H1 (cell line): ENCODE data around the gene FAM47C. TPM values are rescaled to one million over a fixed set of nuclear protein-coding genes. Genes with fewer than 3 reads are reported as not detected.

Experiments used
- CTCF ChIA-PET: fragments of 300-600 bp; sonication (Branson Sonifier 250); formaldehyde crosslinking; loops from one replicate; lab custom pipeline; 2021; ENCODE audit not compliant: partially characterized antibody; lab: Charles Lee
- POLR2A ChIA-PET: fragments of 300-600 bp; sonication (Branson Sonifier 250); formaldehyde crosslinking; loops from one replicate; lab custom pipeline; 2021; ENCODE audit warnings: inconsistent platforms; ENCODE audit not compliant: partially characterized antibody; lab: Charles Lee
- DNase-seq, 2 experiments: peaks; one replicate each; pipeline versions ENCODE4 v3.0.0 to v3.0.0-alpha.2; 2010 to 2022; ENCODE audit warnings: low spot score in 2 of 2, low read depth in 1 of 2, mixed read lengths in 1 of 2
- FAIRE-seq: peaks from 2 replicates; lab custom pipeline; 2011; peaks lifted over from hg19 to GRCh38; lab: Jason Lieb, UNC
- H2AFZ ChIP-seq: 2 replicates; pipeline ENCODE4 v1.8.1; 2012; ENCODE audit warnings: low read length, inconsistent platforms
- H2AK5ac ChIP-seq: 2 replicates; pipeline ENCODE4 v1.6.1; 2013; ENCODE audit warnings: low read depth, low read length
- H2BK120ac ChIP-seq: replicated peaks from 2 replicates; pipeline ENCODE3; 2013; ENCODE audit warnings: low read depth, low read length, inconsistent platforms
- H2BK12ac ChIP-seq: 2 replicates; pipeline ENCODE4 v1.6.1; 2013; ENCODE audit warnings: low read depth, low read length
- H2BK15ac ChIP-seq: 2 replicates; pipeline ENCODE4 v1.6.1; 2013; ENCODE audit warnings: low read length
- H2BK20ac ChIP-seq: 2 replicates; pipeline ENCODE4 v1.6.1; 2013; ENCODE audit warnings: low read length
- H2BK5ac ChIP-seq: 2 replicates; pipeline ENCODE4 v1.6.1; 2013; ENCODE audit warnings: low read depth, low read length
- H3K14ac ChIP-seq: 2 replicates; pipeline ENCODE4 v1.6.1; 2013; ENCODE audit warnings: inconsistent platforms; ENCODE audit not compliant: insufficient read length
- H3K18ac ChIP-seq: 2 replicates; pipeline ENCODE4 v1.6.1; 2013; ENCODE audit warnings: low read length; ENCODE audit errors: extremely low read depth
- H3K23ac ChIP-seq: 2 replicates; pipeline ENCODE4 v1.6.1; 2013; ENCODE audit warnings: inconsistent platforms; ENCODE audit not compliant: insufficient read length
- H3K23me2 ChIP-seq: 2 replicates; pipeline ENCODE4 v1.6.1; 2013; ENCODE audit warnings: low read depth, low read length
- H3K27ac ChIP-seq: 2 replicates; pipeline ENCODE4 v1.6.1; 2011; ENCODE audit warnings: low read depth, low read length, inconsistent platforms
- H3K27me3 ChIP-seq, 4 experiments: replicated peaks in 1 of 4; 1 replicate in 1 of 4; 2 replicates in 3 of 4; pipeline versions ENCODE4 v1.6.1 to v1.8.1; 2011 to 2013; ENCODE audit warnings: low read length in 3 of 4, mild to moderate bottlenecking in 3 of 4, inconsistent platforms in 2 of 4, mixed read lengths in 2 of 4, moderate library complexity in 1 of 4; ENCODE audit not compliant: control insufficient read depth in 3 of 4, insufficient read depth in 3 of 4; ENCODE audit errors: extremely low read depth in 1 of 4
- H3K36me3 ChIP-seq, 4 experiments: 2 replicates each; pipeline versions ENCODE4 v1.6.1 to v1.8.1; 2011 to 2013; ENCODE audit warnings: mild to moderate bottlenecking in 4 of 4, low read length in 3 of 4, moderate library complexity in 2 of 4, control low read depth in 1 of 4, inconsistent platforms in 1 of 4; ENCODE audit not compliant: insufficient read depth in 4 of 4, control insufficient read depth in 2 of 4
- H3K4ac ChIP-seq: replicated peaks from 2 replicates; pipeline ENCODE3; 2013; ENCODE audit warnings: low read length, low read depth, mixed read lengths, inconsistent platforms; ENCODE audit not compliant: insufficient read length
- H3K4me1 ChIP-seq, 4 experiments: replicated peaks in 1 of 4; 1 replicate in 1 of 4; 2 replicates in 3 of 4; pipeline versions ENCODE4 v1.6.1 to v1.8.1; 2011 to 2013; ENCODE audit warnings: low read length in 3 of 4, inconsistent platforms in 2 of 4, mixed read lengths in 1 of 4; ENCODE audit not compliant: insufficient read depth in 4 of 4, control insufficient read depth in 3 of 4
- H3K4me2 ChIP-seq, 2 experiments: 2 replicates each; pipeline versions ENCODE4 v1.6.1 to v1.8.1; 2011 to 2013; ENCODE audit warnings: low read depth in 2 of 2, low read length in 2 of 2, control low read depth in 1 of 2, inconsistent platforms in 1 of 2, mild to moderate bottlenecking in 1 of 2; ENCODE audit not compliant: insufficient read depth in 1 of 2
- H3K4me3 ChIP-seq, 4 experiments: fragments of 200-600, 300-600 bp in 1 of 4; sonication (generic), shearing (Covaris generic), sonication (Bioruptor Twin) in 1 of 4; 2 replicates each; pipeline versions ENCODE4 v1.5.1 to v1.8.1; 2011 to 2016; ENCODE audit warnings: low read length in 4 of 4, low read depth in 3 of 4, control low read depth in 2 of 4, inconsistent platforms in 2 of 4, mild to moderate bottlenecking in 2 of 4, mixed read lengths in 1 of 4, moderate library complexity in 1 of 4; ENCODE audit not compliant: insufficient read depth in 2 of 4; ENCODE audit errors: extremely low read depth in 1 of 4
- H3K56ac ChIP-seq: replicated peaks from 2 replicates; pipeline ENCODE3; 2013; ENCODE audit warnings: low read depth, mild to moderate bottlenecking, mixed read lengths, low read length, inconsistent platforms; ENCODE audit not compliant: insufficient read length
- H3K79me1 ChIP-seq: 2 replicates; pipeline ENCODE4 v1.6.1; 2013; ENCODE audit warnings: low read depth, low read length, control low read depth
- H3K79me2 ChIP-seq, 2 experiments: 2 replicates each; pipeline versions ENCODE4 v1.6.1 to v1.8.1; 2012 to 2013; ENCODE audit warnings: low read length in 2 of 2, mild to moderate bottlenecking in 2 of 2, inconsistent platforms in 1 of 2; ENCODE audit not compliant: insufficient read depth in 2 of 2, control insufficient read depth in 1 of 2
- H3K9ac ChIP-seq, 4 experiments: replicated peaks in 1 of 4; 1 replicate in 1 of 4; 2 replicates in 3 of 4; pipeline versions ENCODE4 v1.6.1 to v1.8.1; 2011 to 2013; ENCODE audit warnings: low read depth in 3 of 4, low read length in 3 of 4, control low read depth in 2 of 4, mild to moderate bottlenecking in 2 of 4, moderate library complexity in 2 of 4, inconsistent platforms in 1 of 4; ENCODE audit errors: extremely low read depth in 1 of 4
- H3K9me3 ChIP-seq, 2 experiments: 2 replicates each; pipeline versions ENCODE4 v1.6.1 to v1.8.1; 2012 to 2013; ENCODE audit warnings: mild to moderate bottlenecking in 2 of 2, moderate library complexity in 2 of 2, control low read depth in 1 of 2, inconsistent platforms in 1 of 2, low read depth in 1 of 2, low read length in 1 of 2, mixed read lengths in 1 of 2; ENCODE audit not compliant: insufficient read depth in 2 of 2
- H4K20me1 ChIP-seq, 2 experiments: replicated peaks in 1 of 2; 2 replicates each; pipeline versions ENCODE3 to v1.8.1; 2011 to 2013; ENCODE audit warnings: inconsistent platforms in 2 of 2, low read length in 2 of 2, mild to moderate bottlenecking in 1 of 2; ENCODE audit not compliant: insufficient read depth in 2 of 2, control insufficient read depth in 1 of 2
- H4K5ac ChIP-seq: 2 replicates; pipeline ENCODE4 v1.6.1; 2013; ENCODE audit warnings: low read length, low read depth, mixed read lengths, inconsistent platforms; ENCODE audit not compliant: insufficient read length
- H4K8ac ChIP-seq: 2 replicates; pipeline ENCODE4 v1.8.0; 2013; ENCODE audit warnings: mild to moderate bottlenecking, moderate library complexity, low read length, inconsistent platforms; ENCODE audit not compliant: insufficient read depth; ENCODE audit errors: extremely low read depth
- H4K91ac ChIP-seq: replicated peaks from 2 replicates; pipeline ENCODE3; 2013; ENCODE audit warnings: low read length, mixed read lengths, inconsistent platforms; ENCODE audit not compliant: insufficient read length
- ASH2L ChIP-seq: fragments of 200-600, 300-600 bp; sonication (generic); IDR thresholded peaks from one replicate; pipeline ENCODE4 v1.7.1; 2017; ENCODE audit warnings: low read length
- ATF2 ChIP-seq: IDR thresholded peaks from 2 replicates; pipeline ENCODE4 v1.6.1; 2012; ENCODE audit warnings: low read length, inconsistent platforms
- CTBP2 ChIP-seq: IDR thresholded peaks from 2 replicates; pipeline ENCODE4 v1.7.0; 2011; ENCODE audit warnings: borderline replicate concordance, mild to moderate bottlenecking, moderate library complexity, mixed read lengths, low read length; ENCODE audit not compliant: insufficient read depth, insufficient read length
- GTF2F1 ChIP-seq: IDR thresholded peaks from 2 replicates; pipeline ENCODE4 v1.6.1; 2012; ENCODE audit warnings: low read depth, low read length, improper control_type of control experiment, borderline replicate concordance
- HDAC2 ChIP-seq, 2 experiments: fragments of 300-600 bp in 1 of 2; sonication (generic) in 1 of 2; IDR thresholded peaks; 2 replicates each; pipeline ENCODE4 v1.6.1; 2011 to 2012; ENCODE audit warnings: low read depth in 2 of 2, low read length in 2 of 2, mild to moderate bottlenecking in 2 of 2, moderate library complexity in 2 of 2, borderline replicate concordance in 1 of 2, inconsistent platforms in 1 of 2
- KDM1A ChIP-seq: fragments of 200-600, 300-600 bp; sonication (generic); IDR thresholded peaks from 2 replicates; pipeline ENCODE4 v1.7.1; 2016; ENCODE audit warnings: mild to moderate bottlenecking, low read length, borderline replicate concordance
- POLR2AphosphoS5 ChIP-seq: IDR thresholded peaks from 2 replicates; pipeline ENCODE4 v1.6.1; 2011; ENCODE audit warnings: low read depth, low read length
- USF2 ChIP-seq: IDR thresholded peaks from 2 replicates; pipeline ENCODE4 v1.6.1; 2011; ENCODE audit warnings: low read length, improper control_type of control experiment
- WGBS, 2 experiments: shearing (Covaris generic) in 1 of 2; methylation state at CpG; one replicate each; pipeline versions ENCODE4 v1.1.6 to v1.1.7; 2013 to 2015; ENCODE audit warnings: low lambda C conversion rate in 2 of 2, mixed read lengths in 2 of 2, inconsistent platforms in 1 of 2, low coverage in 1 of 2, missing lambda C conversion rate in 1 of 2; ENCODE audit not compliant: insufficient replicate concordance in 2 of 2, insufficient coverage in 1 of 2, insufficient read length in 1 of 2; ENCODE audit errors: extremely low coverage in 1 of 2, missing lambda C conversion rate in 1 of 2; 5-methylcytosine and 5-hydroxymethylcytosine counted together
- polyA plus RNA-seq, 7 experiments: library from polyadenylated mRNA; depleted of rRNA in 3 of 7; stranded (reverse) in 5 of 7; unstranded in 2 of 7; fragments of >200 nt in 5 of 7; fragments of 200-250 nt in 2 of 7; gene quantifications; 1 replicate in 5 of 7; 2 replicates in 1 of 7; 4 replicates in 1 of 7; pipeline versions ENCODE4 v1.2.1 to v1.2.3, GENCODE V29; 2011 to 2013; ENCODE audit warnings: missing spikeins in 2 of 7, mixed read lengths in 2 of 7
- total RNA-seq: library from RNA; stranded (reverse); fragmentation: NEBNext Ultra II Directional; extraction: Animal tissue kit (Norgen Biotek cat#: 25700); gene quantifications from 2 replicates; pipeline ENCODE4 v1.2.1, GENCODE V29; 2021

Gene FAM47C
- total and polyA plus RNA-seq, 2 of the 8 experiments (the other 6 are each of a cell fraction or from before 2014, with no cell fraction given), result not detected

GRCh38 chrX:37000140-37000539, 8.0 kb upstream of the FAM47C start:
- no peak for FAIRE-seq

More at GRCh38 chrX:37000140-37000539, 8.0 kb upstream of the FAM47C start:
- H3K56ac ChIP-seq, result no peak overlapping the region
- DNase-seq, result no peak
- H2BK12ac ChIP-seq, result no peak overlapping the region
- CTCF ChIA-PET, result no interaction called here
- H3K23me2 ChIP-seq, result no peaks in the 10 kb centered on the region
- no peaks in the 10 kb centered on the region for H3K27me3 ChIP-seq
- no peak overlapping the region for H2BK5ac ChIP-seq
- no peak overlapping the region for H3K18ac ChIP-seq
- 42% methylated on average over 9 of the region's 9 CpGs; no CpG with 5 or more reads in 1 of the 2 experiments for WGBS, 2 experiments
- no peak overlapping the region for H2AK5ac ChIP-seq
- no peaks in the 10 kb centered on the region for H4K20me1 ChIP-seq
- no peaks in the 10 kb centered on the region for H3K9me3 ChIP-seq
- H2BK20ac ChIP-seq, result no peak overlapping the region
- no peak overlapping the region for H4K91ac ChIP-seq
- H3K4me1 ChIP-seq, result no peaks in the 10 kb centered on the region
- POLR2A ChIA-PET, result no interaction called here
- no peak overlapping the region for H3K14ac ChIP-seq
- H4K8ac ChIP-seq, result no peak overlapping the region
- H3K9ac ChIP-seq, result no peak overlapping the region
- H3K4me3 ChIP-seq, result no peak overlapping the region
- no peak overlapping the region for H3K4me2 ChIP-seq
- no peak overlapping the region for H3K4ac ChIP-seq
- H4K5ac ChIP-seq, result no peak overlapping the region
- no peak overlapping the region for H3K23ac ChIP-seq
- no peak overlapping the region for H3K27ac ChIP-seq
- no peaks in the 10 kb centered on the region for H3K79me2 ChIP-seq
- TF ChIP-seq CTBP2, result no peak
- no peak for TF ChIP-seq KDM1A
- no peak for TF ChIP-seq USF2
- no peak for TF ChIP-seq GTF2F1
- TF ChIP-seq ATF2, result no peak
- TF ChIP-seq ASH2L, result no peak
- TF ChIP-seq HDAC2 (IDR thresholded peaks at IDR 0.05; ENCODE audit: borderline replicate concordance in 1 of 2, low read depth in 2 of 2, low read length in 2 of 2), result no peak
- no peak for TF ChIP-seq POLR2AphosphoS5
- H3K79me1 ChIP-seq, result no peaks in the 10 kb centered on the region
- H3K36me3 ChIP-seq, result no peaks in the 10 kb centered on the region
- no peak overlapping the region for H2BK15ac ChIP-seq
- 0 out of 2 replicates have a peak overlapping the region, but pooled peaks have one; percentile 32 for H2AFZ ChIP-seq
- H2BK120ac ChIP-seq, result no peak overlapping the region
